Testis (tissue), 3 donors: ENCODE measurements around the gene SH3YL1. TPM values are rescaled to one million over a fixed set of nuclear protein-coding genes. Genes with fewer than 3 reads are reported as not detected.

Source experiments
- DNase-seq: peaks from one replicate; pipeline ENCODE4 v3.0.0-alpha.2; 2019
- H3K27ac ChIP-seq, 2 donors: fragments of 200-600 bp; sonication (generic); one replicate each; pipeline ENCODE4 v1.5.1; 2019
- H3K27me3 ChIP-seq: fragments of 200-600 bp; sonication (generic); one replicate; pipeline ENCODE4 v1.5.1; 2019
- H3K36me3 ChIP-seq: fragments of 200-600 bp; sonication (generic); one replicate; pipeline ENCODE4 v1.5.1; 2017; ENCODE audit warnings: low read depth; ENCODE audit errors: missing control alignments
- H3K4me1 ChIP-seq: fragments of 200-600 bp; sonication (generic); one replicate; pipeline ENCODE4 v1.5.1; 2019
- H3K4me3 ChIP-seq, 2 donors: fragments of 200-600 bp; sonication (generic); one replicate each; pipeline ENCODE4 v1.5.1; 2017 to 2019
- H3K9me3 ChIP-seq: fragments of 200-600 bp; sonication (generic); one replicate; pipeline ENCODE4 v1.5.1; 2017
- POLR2A ChIP-seq: fragments of 450-650 bp; IDR thresholded peaks from one replicate; pipeline ENCODE4 v1.6.1; 2017; ENCODE audit warnings: antibody characterized with exemption, mild to moderate bottlenecking, moderate library complexity
- WGBS, 2 donors: methylation state at CpG; one replicate each; pipeline ENCODE4 v1.1.5; 2018; 5-methylcytosine and 5-hydroxymethylcytosine counted together
- intact Hi-C: fragments of 100-400 bp; cut with DNase I; formaldehyde crosslinking; loops from one replicate; pipeline ENCODE4 v1.15.1; 2023; ENCODE audit warnings: low total_unique reads
- polyA plus RNA-seq: library from polyadenylated mRNA; stranded (reverse); fragments of 350-450 nt; fragmentation: Illumina TruSeq; extraction: RNeasy Lipid Tissue Mini Kit (QIAGEN cat#74804); gene quantifications from one replicate; pipeline ENCODE4 v1.2.3, GENCODE V29; 2014; ENCODE audit warnings: low read depth, low replicate concordance; ENCODE audit not compliant: insufficient read depth
- total RNA-seq, 2 donors: library from RNA; depleted of rRNA; stranded (reverse); fragments of >200 nt; gene quantifications; one replicate each; pipeline ENCODE4 v1.2.3, GENCODE V29; 2016
- TF ChIP-seq, protein P1 (sequence below), 3 experiments: fragments of 450-650 bp in 2 of 3; fragments of 200-600 bp in 1 of 3; sonication (generic) in 1 of 3; IDR thresholded peaks; one replicate each; pipeline ENCODE4 v1.5.1; 2016 to 2019; ENCODE audit warnings: antibody characterized with exemption in 3 of 3, mild to moderate bottlenecking in 2 of 3, moderate library complexity in 1 of 3

Gene SH3YL1
- total and polyA plus RNA-seq, 3 donors from 2014 or later: 55.0 to 92.3 (median 73.7) TPM

DNA sequence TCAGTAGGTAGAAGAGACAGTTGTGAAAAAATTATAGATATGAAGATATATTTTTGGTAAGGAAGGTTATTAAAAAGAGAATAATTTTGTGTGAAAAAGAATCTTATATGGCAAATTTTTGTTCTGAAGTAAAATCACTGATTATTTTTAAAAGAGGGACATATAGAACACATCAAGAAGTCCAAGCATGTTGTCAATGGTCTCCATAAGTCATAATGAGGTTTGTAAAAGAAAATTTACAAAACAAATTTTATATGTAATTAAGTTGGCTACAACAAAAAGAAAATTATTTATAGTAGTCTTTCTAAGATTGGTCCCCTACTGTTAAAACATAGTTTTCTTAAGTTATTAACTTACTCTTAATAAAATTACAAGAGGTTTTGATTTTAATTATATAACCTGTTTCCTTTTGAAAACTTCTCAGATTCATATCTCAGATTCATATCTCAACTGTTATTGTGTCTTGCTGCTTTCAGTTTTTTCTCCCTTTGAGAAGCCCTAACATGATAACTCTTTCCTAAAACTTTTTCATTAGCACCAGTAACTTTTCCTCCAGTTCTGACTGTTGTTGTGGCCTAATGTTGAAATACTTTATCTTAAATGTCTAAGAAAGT lies 81.2 kb downstream of the SH3YL1 start:
- H3K27me3 ChIP-seq: no peaks in the 10 kb centered on the region
- no peak for DNase-seq
- no peaks in the 10 kb centered on the region for H3K36me3 ChIP-seq
- no peak overlapping the region for H3K4me3 ChIP-seq
- TF ChIP-seq, protein P1, sequence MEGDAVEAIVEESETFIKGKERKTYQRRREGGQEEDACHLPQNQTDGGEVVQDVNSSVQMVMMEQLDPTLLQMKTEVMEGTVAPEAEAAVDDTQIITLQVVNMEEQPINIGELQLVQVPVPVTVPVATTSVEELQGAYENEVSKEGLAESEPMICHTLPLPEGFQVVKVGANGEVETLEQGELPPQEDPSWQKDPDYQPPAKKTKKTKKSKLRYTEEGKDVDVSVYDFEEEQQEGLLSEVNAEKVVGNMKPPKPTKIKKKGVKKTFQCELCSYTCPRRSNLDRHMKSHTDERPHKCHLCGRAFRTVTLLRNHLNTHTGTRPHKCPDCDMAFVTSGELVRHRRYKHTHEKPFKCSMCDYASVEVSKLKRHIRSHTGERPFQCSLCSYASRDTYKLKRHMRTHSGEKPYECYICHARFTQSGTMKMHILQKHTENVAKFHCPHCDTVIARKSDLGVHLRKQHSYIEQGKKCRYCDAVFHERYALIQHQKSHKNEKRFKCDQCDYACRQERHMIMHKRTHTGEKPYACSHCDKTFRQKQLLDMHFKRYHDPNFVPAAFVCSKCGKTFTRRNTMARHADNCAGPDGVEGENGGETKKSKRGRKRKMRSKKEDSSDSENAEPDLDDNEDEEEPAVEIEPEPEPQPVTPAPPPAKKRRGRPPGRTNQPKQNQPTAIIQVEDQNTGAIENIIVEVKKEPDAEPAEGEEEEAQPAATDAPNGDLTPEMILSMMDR (IDR thresholded peaks at IDR 0.05): no peak
- no peak for TF ChIP-seq POLR2A
- intact Hi-C loops: no loop called here
- no peaks in the 10 kb centered on the region for H3K9me3 ChIP-seq
- H3K4me1 ChIP-seq: peaks cover 5% of the 10 kb centered on the region
- peak overlapping the region in 1 of 2 donors; percentile 11 for H3K27ac ChIP-seq

DNA sequence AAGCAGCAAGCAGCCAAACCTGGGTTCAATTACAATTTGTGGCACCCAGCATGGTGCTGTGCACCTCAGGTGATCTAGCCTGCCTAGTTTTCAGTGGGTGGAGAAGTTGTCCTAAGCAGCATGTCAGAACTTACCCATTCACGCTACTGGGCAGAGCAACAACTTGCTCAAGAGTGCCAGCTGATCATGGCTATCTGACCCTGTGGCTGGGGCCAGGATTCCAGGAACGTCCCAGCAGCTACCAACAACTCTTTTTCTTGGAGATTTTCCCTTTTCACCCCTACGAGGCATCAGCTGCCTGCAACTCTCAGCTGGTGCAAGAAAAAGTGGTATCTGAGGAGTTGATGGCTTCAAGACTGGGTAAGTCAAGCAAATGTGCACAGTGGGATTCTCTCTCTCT lies 83.5 kb downstream of the SH3YL1 start:
- 57 to 78% methylated on average over 1 to 3 of the region's 3 CpGs for WGBS, 2 donors
- intact Hi-C loops: no loop called here
- H3K27me3 ChIP-seq: no peaks in the 10 kb centered on the region
- DNase-seq: no peak
- no peaks in the 10 kb centered on the region for H3K36me3 ChIP-seq
- TF ChIP-seq POLR2A: no peak
- TF ChIP-seq, protein P1 (IDR thresholded peaks at IDR 0.05): no peak
- H3K4me1 ChIP-seq: peaks cover 13% of the 10 kb centered on the region
- H3K9me3 ChIP-seq: no peaks in the 10 kb centered on the region
- peak overlapping the region in 1 of 2 donors; percentile 23 for H3K27ac ChIP-seq
- H3K4me3 ChIP-seq: no peak overlapping the region

DNA sequence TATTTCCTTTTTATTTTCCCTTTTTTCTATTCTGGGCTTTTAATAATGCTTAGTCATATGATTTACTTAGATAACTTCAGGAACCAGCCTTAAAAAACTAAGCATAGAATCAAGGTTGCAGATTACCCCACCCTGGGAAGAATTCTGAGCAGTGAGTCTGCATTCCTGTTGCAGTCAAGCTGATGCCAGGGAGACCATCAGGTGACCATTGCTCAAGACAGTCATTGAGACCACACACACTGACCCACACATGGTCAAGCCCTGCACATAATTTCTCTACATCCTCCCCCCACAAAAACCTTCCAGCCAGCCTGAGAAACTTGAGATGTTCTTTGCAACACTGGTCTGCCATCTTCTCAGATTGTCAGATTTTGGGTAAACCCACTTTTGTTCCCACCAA lies 83.9 kb downstream of the SH3YL1 start:
- H3K27me3 ChIP-seq: no peaks in the 10 kb centered on the region
- peak overlapping the region in 1 of 2 donors; percentile 23 for H3K27ac ChIP-seq
- TF ChIP-seq, protein P1 (IDR thresholded peaks at IDR 0.05): no peak
- no peak for TF ChIP-seq POLR2A
- no peaks in the 10 kb centered on the region for H3K36me3 ChIP-seq
- H3K4me1 ChIP-seq: peaks cover 14% of the 10 kb centered on the region
- DNase-seq: no peak
- intact Hi-C loops: no loop called here
- H3K9me3 ChIP-seq: no peaks in the 10 kb centered on the region
- no peak overlapping the region for H3K4me3 ChIP-seq

DNA sequence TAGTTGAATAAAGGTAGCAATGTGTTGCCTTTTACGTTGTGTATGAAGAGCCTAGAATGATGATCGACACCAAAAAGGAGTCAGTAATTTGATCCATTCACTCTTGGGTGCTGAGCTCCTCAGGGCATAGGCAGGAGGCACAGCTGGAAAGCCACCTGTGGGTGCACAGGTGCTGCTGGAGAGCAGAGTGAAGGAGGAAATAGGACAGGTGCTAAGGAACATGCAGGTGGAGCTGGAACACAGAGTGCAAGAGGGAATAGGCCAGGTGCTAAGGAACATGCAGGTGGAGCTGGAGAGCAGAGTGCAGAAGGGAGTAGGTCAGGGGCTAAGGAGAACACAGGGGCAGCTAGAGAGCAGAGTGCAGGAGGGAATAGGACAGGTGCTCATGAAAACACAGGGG lies 86.1 kb downstream of the SH3YL1 start:
- no peak for DNase-seq
- 82 to 90% methylated on average over 2 of the region's 2 CpGs for WGBS, 2 donors
- H3K27ac ChIP-seq: no peak overlapping the region
- H3K4me3 ChIP-seq: no peak overlapping the region
- TF ChIP-seq, protein P1 (IDR thresholded peaks at IDR 0.05): no peak
- H3K36me3 ChIP-seq: no peaks in the 10 kb centered on the region
- no peaks in the 10 kb centered on the region for H3K9me3 ChIP-seq
- peaks cover 14% of the 10 kb centered on the region for H3K4me1 ChIP-seq
- no peaks in the 10 kb centered on the region for H3K27me3 ChIP-seq
- intact Hi-C loops: no loop called here

DNA sequence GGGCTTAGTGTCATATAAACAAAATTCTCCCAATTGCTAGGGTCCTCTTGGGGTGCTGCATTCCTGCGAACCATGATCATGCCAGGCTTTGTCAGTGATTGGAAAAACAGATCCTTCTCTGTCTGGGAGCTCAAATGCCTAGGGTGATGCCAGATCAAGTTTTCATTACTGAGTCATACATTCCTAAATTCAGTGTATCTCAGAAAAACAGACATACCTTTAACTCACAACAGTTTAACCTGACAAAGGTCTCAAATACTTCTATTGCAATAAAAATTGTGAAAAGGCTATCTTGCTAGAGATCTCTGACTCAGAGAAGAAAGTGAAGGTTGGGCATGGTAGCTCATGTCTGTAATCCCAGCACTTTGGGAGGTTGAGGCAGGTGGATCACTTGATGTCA lies 86.9 kb downstream of the SH3YL1 start:
- intact Hi-C loops: no loop called here
- no peak overlapping the region for H3K4me3 ChIP-seq
- H3K9me3 ChIP-seq: no peaks in the 10 kb centered on the region
- no peak for TF ChIP-seq POLR2A
- TF ChIP-seq, protein P1 (IDR thresholded peaks at IDR 0.05): no peak
- H3K4me1 ChIP-seq: peaks cover 14% of the 10 kb centered on the region
- no peaks in the 10 kb centered on the region for H3K27me3 ChIP-seq
- DNase-seq: no peak
- H3K27ac ChIP-seq: no peak overlapping the region
- H3K36me3 ChIP-seq: no peaks in the 10 kb centered on the region
- 87 to 92% methylated on average over 1 of the region's 1 CpG for whole genome bisulfite sequencing, 2 donors
